ENCODE results near the gene TMBIM4.

Gene TMBIM4

GRCh38 chr12:66118240-66118891, 51.4 kb downstream of the TMBIM4 start:
- H3K4me3 ChIP-seq (ENCODE audit: control insufficient read depth, low read depth, low read length) = no peak overlapping the region
- no peak for TF ChIP-seq CTCF (conservative IDR thresholded peaks at IDR 0.05; ENCODE audit: control insufficient read depth, insufficient read depth, low read depth, low read length)
- DNase-seq (ENCODE audit: low read depth) = peak; percentile 50

GRCh38 chr12:66117242-66117641, 52.6 kb downstream of the TMBIM4 start:
- H3K4me3 ChIP-seq (ENCODE audit: control insufficient read depth, low read depth, low read length) = no peak overlapping the region
- TF ChIP-seq CTCF (conservative IDR thresholded peaks at IDR 0.05; ENCODE audit: control insufficient read depth, insufficient read depth, low read depth, low read length) = no peak
- no peak for DNase-seq (ENCODE audit: low read depth)

GRCh38 chr12:66115071-66115600, 54.7 kb downstream of the TMBIM4 start:
- TF ChIP-seq CTCF (conservative IDR thresholded peaks at IDR 0.05; ENCODE audit: control insufficient read depth, insufficient read depth, low read depth, low read length) = no peak
- no peak for DNase-seq (ENCODE audit: low read depth)

GRCh38 chr12:66113471-66113870, 56.3 kb downstream of the TMBIM4 start:
- H3K4me3 ChIP-seq (ENCODE audit: control insufficient read depth, low read depth, low read length) = no peak overlapping the region
- no peak for TF ChIP-seq CTCF (conservative IDR thresholded peaks at IDR 0.05; ENCODE audit: control insufficient read depth, insufficient read depth, low read depth, low read length)
- DNase-seq (ENCODE audit: low read depth) = no peak

More at GRCh38 chr12:66115071-66115600, 54.7 kb downstream of the TMBIM4 start:
- H3K4me3 ChIP-seq (ENCODE audit: control insufficient read depth, low read depth, low read length) = no peak overlapping the region

GRCh38 chr12:66111605-66112004, 58.2 kb downstream of the TMBIM4 start:
- TF ChIP-seq CTCF (conservative IDR thresholded peaks at IDR 0.05; ENCODE audit: control insufficient read depth, insufficient read depth, low read depth, low read length) = no peak
- DNase-seq (ENCODE audit: low read depth) = peak; percentile 45
- H3K4me3 ChIP-seq (ENCODE audit: control insufficient read depth, low read depth, low read length) = no peak overlapping the region

- no peak overlapping the region for H3K4me3 ChIP-seq (ENCODE audit: control insufficient read depth, low read depth, low read length)
- TF ChIP-seq CTCF (conservative IDR thresholded peaks at IDR 0.05; ENCODE audit: control insufficient read depth, insufficient read depth, low read depth, low read length) = no peak
- no peak for DNase-seq (ENCODE audit: low read depth)
These were observed 60.7 kb downstream of the TMBIM4 start for GRCh38 chr12:66109056-66109455.

Measured in fibroblast of mammary gland (primary cell).